ENCODE measurements around the gene NR2E1. TPM values are rescaled to one million over a fixed set of nuclear protein-coding genes. Genes with fewer than 3 reads are reported as not detected.

NR2E1 gene
- total RNA-seq, 1 experiment from 2014 or later, result not detected

- no peaks in the 10 kb centered on the region for H3K79me2 ChIP-seq (ENCODE audit: insufficient read depth, low read length)
- no peak overlapping the region for H3K56ac ChIP-seq (ENCODE audit: insufficient read length, low read depth, low read length)
- peaks cover 79% of the 10 kb centered on the region for H3K27me3 ChIP-seq (ENCODE audit: insufficient read depth, low read length)
- H3K23me2 ChIP-seq (ENCODE audit: insufficient read length, low read depth, low read length, poor library complexity, severe bottlenecking), result no peaks in the 10 kb centered on the region
- H3K27ac Mint-ChIP-seq, result peak overlapping the region in 1 of 3 experiments; percentile 73; a peak in 1 of 7 replicates
- peak overlapping the region; percentile 50 to 78 for H3K4me3 Mint-ChIP-seq
- H3K4me1 ChIP-seq (ENCODE audit: insufficient read depth, low read length), result no peaks in the 10 kb centered on the region
- no peak overlapping the region for H3K4ac ChIP-seq (ENCODE audit: low read depth, low read length)
- peaks cover 100% of the 10 kb centered on the region for H3K27me3 Mint-ChIP-seq (ENCODE audit: low read depth)
- no peak overlapping the region for H3K23ac ChIP-seq (ENCODE audit: insufficient read length, low read depth, low read length)
- no peak overlapping the region for H2BK15ac ChIP-seq (ENCODE audit: low read depth, low read length)
- H4K5ac ChIP-seq (ENCODE audit: insufficient read length, low read depth, low read length), result no peak overlapping the region
- no peak overlapping the region for H4K8ac ChIP-seq (replicated peaks; ENCODE audit: insufficient read length, low read depth, low read length)
- H2BK12ac ChIP-seq (ENCODE audit: insufficient read length, low read depth, low read length), result no peak overlapping the region
- no peaks in the 10 kb centered on the region; a peak in 1 of 7 replicates for H3K36me3 Mint-ChIP-seq (ENCODE audit: insufficient read depth in 1 of 3, low read depth in 3 of 3)
- no peak overlapping the region for H3K18ac ChIP-seq (ENCODE audit: insufficient read length, low read depth, low read length)
- no peaks in the 10 kb centered on the region for H3K79me1 ChIP-seq (ENCODE audit: insufficient read depth, low read depth, low read length, poor library complexity, severe bottlenecking)
- no peak overlapping the region for H3T11ph ChIP-seq (ENCODE audit: low read length)
- no peak overlapping the region for H2BK5ac ChIP-seq (ENCODE audit: insufficient read length, low read length)
- peak overlapping the region; percentile 2 for H3K4me2 ChIP-seq (ENCODE audit: insufficient read depth, insufficient read length, low read length)
- no peak overlapping the region for H2AK5ac ChIP-seq (ENCODE audit: insufficient read length, low read length)
- no peak overlapping the region for H3K27ac ChIP-seq (ENCODE audit: insufficient read length, low read depth, low read length)
- no peak overlapping the region for H2BK120ac ChIP-seq (ENCODE audit: low read depth, low read length, poor library complexity, severe bottlenecking)
- TF ChIP-seq, protein P1, sequence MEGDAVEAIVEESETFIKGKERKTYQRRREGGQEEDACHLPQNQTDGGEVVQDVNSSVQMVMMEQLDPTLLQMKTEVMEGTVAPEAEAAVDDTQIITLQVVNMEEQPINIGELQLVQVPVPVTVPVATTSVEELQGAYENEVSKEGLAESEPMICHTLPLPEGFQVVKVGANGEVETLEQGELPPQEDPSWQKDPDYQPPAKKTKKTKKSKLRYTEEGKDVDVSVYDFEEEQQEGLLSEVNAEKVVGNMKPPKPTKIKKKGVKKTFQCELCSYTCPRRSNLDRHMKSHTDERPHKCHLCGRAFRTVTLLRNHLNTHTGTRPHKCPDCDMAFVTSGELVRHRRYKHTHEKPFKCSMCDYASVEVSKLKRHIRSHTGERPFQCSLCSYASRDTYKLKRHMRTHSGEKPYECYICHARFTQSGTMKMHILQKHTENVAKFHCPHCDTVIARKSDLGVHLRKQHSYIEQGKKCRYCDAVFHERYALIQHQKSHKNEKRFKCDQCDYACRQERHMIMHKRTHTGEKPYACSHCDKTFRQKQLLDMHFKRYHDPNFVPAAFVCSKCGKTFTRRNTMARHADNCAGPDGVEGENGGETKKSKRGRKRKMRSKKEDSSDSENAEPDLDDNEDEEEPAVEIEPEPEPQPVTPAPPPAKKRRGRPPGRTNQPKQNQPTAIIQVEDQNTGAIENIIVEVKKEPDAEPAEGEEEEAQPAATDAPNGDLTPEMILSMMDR (conservative IDR thresholded peaks at IDR 0.05), result no peak
- no CpG with 5 or more reads among the region's 38 CpGs for WGBS (ENCODE audit: extremely low coverage, insufficient read length, low lambda C conversion rate)
- no peak overlapping the region for H3K9ac ChIP-seq (ENCODE audit: extremely low read depth, insufficient read length, low read length)
- peaks cover 20 to 34% of the 10 kb centered on the region in 2 experiments for H3K4me1 Mint-ChIP-seq
- H2AFZ ChIP-seq (ENCODE audit: low read length), result no peak overlapping the region
- peaks cover 4 to 20% of the 10 kb centered on the region in 2 experiments; a peak in 2 of 5 replicates for H3K9me3 Mint-ChIP-seq
- H3K9me3 ChIP-seq (ENCODE audit: control insufficient read depth, low read depth, low read length), result no peaks in the 10 kb centered on the region
- no peaks in the 10 kb centered on the region for H4K20me1 ChIP-seq (ENCODE audit: control insufficient read depth, insufficient read depth, insufficient read length)
- H3K14ac ChIP-seq (ENCODE audit: insufficient read depth, low read length), result no peak overlapping the region
- no peak overlapping the region for H4K91ac ChIP-seq (ENCODE audit: insufficient read length, low read depth, low read length)
- peak; percentile 63 for DNase-seq
- H2BK20ac ChIP-seq (ENCODE audit: low read depth, low read length, poor library complexity, severe bottlenecking), result no peak overlapping the region
These were observed 7.8 kb upstream of the NR2E1 start for GRCh38 chr6:108157981-108158525.
